Neural cell (in vitro differentiated cells): ENCODE measurements around the gene TMEM80. TPM values are rescaled to one million over a fixed set of nuclear protein-coding genes. Genes with fewer than 3 reads are reported as not detected.

ENCODE experiments used
- H2AFZ ChIP-seq: fragments of 200-600, 300-800 bp; sonication (generic), shearing (Covaris generic); 2 replicates; pipeline ENCODE4 v1.6.0; 2014; ENCODE audit warnings: low read depth, mild to moderate bottlenecking, antibody characterized with exemption, low read length, moderate library complexity
- H3F3A ChIP-seq: fragments of 200-600 bp; shearing (Covaris generic); 2 replicates; pipeline ENCODE4 v1.6.1; 2016; ENCODE audit warnings: mild to moderate bottlenecking, moderate library complexity, mixed read lengths, antibody characterized with exemption, low read length; ENCODE audit not compliant: insufficient read depth, poor library complexity, severe bottlenecking
- H3K27ac ChIP-seq: fragments of 200-600, 300-800 bp; sonication (generic), shearing (Covaris generic); 2 replicates; pipeline ENCODE4 v1.5.1; 2014; ENCODE audit warnings: mild to moderate bottlenecking, low read length, moderate library complexity
- H3K27me3 ChIP-seq: fragments of 300-800, 200-600 bp; sonication (generic), shearing (Covaris generic); 2 replicates; pipeline ENCODE4 v1.6.0; 2014; ENCODE audit warnings: mild to moderate bottlenecking, low read depth, low read length, moderate library complexity; ENCODE audit not compliant: insufficient read depth
- H3K36me3 ChIP-seq: fragments of 300-800, 200-600 bp; sonication (generic), shearing (Covaris generic); 2 replicates; pipeline ENCODE4 v1.5.1; 2014; ENCODE audit warnings: mild to moderate bottlenecking, antibody characterized with exemption, low read length, moderate library complexity; ENCODE audit not compliant: insufficient read depth
- H3K4me2 ChIP-seq: fragments of 300-800, 200-600 bp; sonication (generic), shearing (Covaris generic); 2 replicates; pipeline ENCODE4 v1.6.0; 2014; ENCODE audit warnings: mild to moderate bottlenecking, low read length
- H3K4me3 ChIP-seq: fragments of 300-800, 200-600 bp; sonication (generic), shearing (Covaris generic); 2 replicates; pipeline ENCODE4 v1.5.1; 2014; ENCODE audit warnings: mild to moderate bottlenecking, low read length, moderate library complexity
- H3K79me2 ChIP-seq: fragments of 200-600 bp; shearing (Covaris generic); replicated peaks from 2 replicates; pipeline ENCODE4 v1.6.0; 2014; ENCODE audit warnings: mild to moderate bottlenecking, low read length, moderate library complexity; ENCODE audit not compliant: insufficient read depth
- H3K9ac ChIP-seq: fragments of 300-800, 200-600 bp; sonication (generic), shearing (Covaris generic); 2 replicates; pipeline ENCODE4 v1.6.1; 2016; ENCODE audit warnings: mild to moderate bottlenecking, low read length, mixed read lengths
- H3K9me2 ChIP-seq: fragments of 200-600 bp; shearing (Covaris generic); 2 replicates; pipeline ENCODE4 v1.6.1; 2016; ENCODE audit warnings: mild to moderate bottlenecking, low read length, mixed read lengths; ENCODE audit not compliant: insufficient read depth
- H3K9me3 ChIP-seq: fragments of 200-600, 300-800 bp; sonication (generic), shearing (Covaris generic); 2 replicates; pipeline ENCODE4 v1.6.1; 2016; ENCODE audit warnings: mild to moderate bottlenecking, mixed run types, low read length, moderate library complexity, mixed read lengths
- H4K20me1 ChIP-seq: fragments of 200-600 bp; shearing (Covaris generic); 2 replicates; pipeline ENCODE4 v1.6.1; 2016; ENCODE audit warnings: mild to moderate bottlenecking, mixed run types; ENCODE audit not compliant: insufficient read depth
- EP300 ChIP-seq: fragments of 450-650 bp; conservative IDR thresholded peaks from 2 replicates; pipeline ENCODE4 v1.6.1; 2014; ENCODE audit warnings: antibody characterized with exemption, mild to moderate bottlenecking, moderate library complexity; ENCODE audit not compliant: poor library complexity, severe bottlenecking
- EZH2 ChIP-seq: fragments of 200-600, 300-800 bp; shearing (Covaris generic), sonication (generic); IDR thresholded peaks from 2 replicates; pipeline ENCODE4 v1.6.1; 2014; ENCODE audit warnings: antibody characterized with exemption, low read length, borderline replicate concordance, mild to moderate bottlenecking; ENCODE audit not compliant: insufficient read depth, poor library complexity, severe bottlenecking
- MXI1 ChIP-seq: fragments of 450-650 bp; conservative IDR thresholded peaks from 2 replicates; pipeline ENCODE4 v1.6.1; 2014; ENCODE audit warnings: antibody characterized with exemption, mild to moderate bottlenecking; ENCODE audit not compliant: poor library complexity, severe bottlenecking
- POLR2AphosphoS5 ChIP-seq: IDR thresholded peaks from 2 replicates; pipeline ENCODE4 v1.6.1; 2012
- RAD21 ChIP-seq: fragments of 450-650 bp; conservative IDR thresholded peaks from 2 replicates; pipeline ENCODE4 v1.6.1; 2014; ENCODE audit warnings: antibody characterized with exemption, mild to moderate bottlenecking, moderate library complexity
- SMC3 ChIP-seq: fragments of 450-650 bp; conservative IDR thresholded peaks from 2 replicates; pipeline ENCODE4 v1.6.1; 2014; ENCODE audit warnings: antibody characterized with exemption, mild to moderate bottlenecking, moderate library complexity; ENCODE audit not compliant: poor library complexity
- TAF1 ChIP-seq: IDR thresholded peaks from 2 replicates; pipeline ENCODE4 v1.6.1; 2012; ENCODE audit warnings: low read depth
- polyA plus RNA-seq: library from polyadenylated mRNA; depleted of rRNA; stranded (reverse); fragments of >200 nt; gene quantifications from 2 replicates; pipeline ENCODE4 v1.2.3, GENCODE V29; 2014
- TF ChIP-seq, protein P1 (sequence below): IDR thresholded peaks from 2 replicates; pipeline ENCODE4 v1.6.1; 2012; ENCODE audit warnings: borderline replicate concordance
- TF ChIP-seq, protein P2 (sequence below): fragments of 450-650 bp; IDR thresholded peaks from 2 replicates; pipeline ENCODE4 v1.5.1; 2014; ENCODE audit warnings: antibody characterized with exemption, mild to moderate bottlenecking, moderate library complexity; ENCODE audit not compliant: poor library complexity, severe bottlenecking

TMEM80 gene
- polyA plus RNA-seq, 1 donor from 2014 or later: 23.1 TPM

DNA sequence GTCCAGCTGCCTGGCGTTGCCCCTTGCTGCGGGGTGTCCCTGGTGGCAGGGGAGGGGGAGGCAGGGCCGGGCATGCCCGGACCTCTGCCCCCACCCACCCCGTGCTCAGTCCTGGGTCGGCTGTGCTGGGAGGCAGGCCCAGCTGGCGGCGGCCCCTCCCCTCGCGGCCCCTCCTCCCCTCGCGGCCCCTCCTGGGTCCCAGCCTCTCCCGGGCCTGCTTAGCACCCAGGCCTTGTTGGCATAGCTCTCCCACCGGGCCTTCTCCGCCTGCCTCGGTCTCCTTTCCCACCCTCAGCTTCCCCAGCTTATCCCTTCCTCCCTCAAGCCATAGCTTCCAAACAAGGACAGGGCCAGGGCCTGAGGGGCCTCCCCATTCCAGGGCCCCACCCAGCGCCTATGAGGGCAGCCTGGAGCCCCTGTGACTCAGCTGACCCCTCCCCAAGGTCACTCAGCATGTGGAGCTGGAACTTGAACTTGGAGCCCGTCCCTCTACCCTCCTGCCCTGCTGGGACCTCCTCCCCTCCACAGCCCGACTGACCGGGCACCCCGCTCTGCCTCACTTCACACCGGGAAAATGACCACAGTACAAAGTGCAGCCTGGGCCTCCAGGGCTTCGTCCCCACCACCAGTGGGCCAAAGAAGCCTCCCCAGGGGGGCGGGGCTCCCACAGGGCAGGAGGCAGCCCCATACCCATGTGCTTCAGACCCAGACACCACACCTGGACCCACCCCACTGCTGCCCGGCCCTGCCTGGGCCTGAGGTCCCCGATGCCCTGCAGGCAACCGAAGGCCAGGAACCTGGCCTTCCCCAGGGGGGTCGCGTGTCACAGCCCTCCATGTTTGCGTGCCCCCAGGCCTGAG lies 11.6 kb downstream of the TMEM80 start:
- Histone ChIP-seq H3K4me3 (no peak overlapping the region), H2AFZ (no peak overlapping the region), H3K9me2 (no peaks in the 10 kb centered on the region), H3F3A (no peaks in the 10 kb centered on the region), H3K9ac (no peak overlapping the region), H3K4me2 (no peak overlapping the region), H3K36me3 (no peaks in the 10 kb centered on the region), H4K20me1 (no peaks in the 10 kb centered on the region), H3K79me2 (no peaks in the 10 kb centered on the region), H3K27ac (no peak overlapping the region), H3K9me3 (no peaks in the 10 kb centered on the region), H3K27me3 (peaks cover 13% of the 10 kb centered on the region)
- TF ChIP-seq TAF1: no peak
- no peak for TF ChIP-seq RAD21
- TF ChIP-seq, protein P1, sequence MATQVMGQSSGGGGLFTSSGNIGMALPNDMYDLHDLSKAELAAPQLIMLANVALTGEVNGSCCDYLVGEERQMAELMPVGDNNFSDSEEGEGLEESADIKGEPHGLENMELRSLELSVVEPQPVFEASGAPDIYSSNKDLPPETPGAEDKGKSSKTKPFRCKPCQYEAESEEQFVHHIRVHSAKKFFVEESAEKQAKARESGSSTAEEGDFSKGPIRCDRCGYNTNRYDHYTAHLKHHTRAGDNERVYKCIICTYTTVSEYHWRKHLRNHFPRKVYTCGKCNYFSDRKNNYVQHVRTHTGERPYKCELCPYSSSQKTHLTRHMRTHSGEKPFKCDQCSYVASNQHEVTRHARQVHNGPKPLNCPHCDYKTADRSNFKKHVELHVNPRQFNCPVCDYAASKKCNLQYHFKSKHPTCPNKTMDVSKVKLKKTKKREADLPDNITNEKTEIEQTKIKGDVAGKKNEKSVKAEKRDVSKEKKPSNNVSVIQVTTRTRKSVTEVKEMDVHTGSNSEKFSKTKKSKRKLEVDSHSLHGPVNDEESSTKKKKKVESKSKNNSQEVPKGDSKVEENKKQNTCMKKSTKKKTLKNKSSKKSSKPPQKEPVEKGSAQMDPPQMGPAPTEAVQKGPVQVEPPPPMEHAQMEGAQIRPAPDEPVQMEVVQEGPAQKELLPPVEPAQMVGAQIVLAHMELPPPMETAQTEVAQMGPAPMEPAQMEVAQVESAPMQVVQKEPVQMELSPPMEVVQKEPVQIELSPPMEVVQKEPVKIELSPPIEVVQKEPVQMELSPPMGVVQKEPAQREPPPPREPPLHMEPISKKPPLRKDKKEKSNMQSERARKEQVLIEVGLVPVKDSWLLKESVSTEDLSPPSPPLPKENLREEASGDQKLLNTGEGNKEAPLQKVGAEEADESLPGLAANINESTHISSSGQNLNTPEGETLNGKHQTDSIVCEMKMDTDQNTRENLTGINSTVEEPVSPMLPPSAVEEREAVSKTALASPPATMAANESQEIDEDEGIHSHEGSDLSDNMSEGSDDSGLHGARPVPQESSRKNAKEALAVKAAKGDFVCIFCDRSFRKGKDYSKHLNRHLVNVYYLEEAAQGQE: no peak
- no peak for TF ChIP-seq POLR2AphosphoS5
- TF ChIP-seq, protein P2, sequence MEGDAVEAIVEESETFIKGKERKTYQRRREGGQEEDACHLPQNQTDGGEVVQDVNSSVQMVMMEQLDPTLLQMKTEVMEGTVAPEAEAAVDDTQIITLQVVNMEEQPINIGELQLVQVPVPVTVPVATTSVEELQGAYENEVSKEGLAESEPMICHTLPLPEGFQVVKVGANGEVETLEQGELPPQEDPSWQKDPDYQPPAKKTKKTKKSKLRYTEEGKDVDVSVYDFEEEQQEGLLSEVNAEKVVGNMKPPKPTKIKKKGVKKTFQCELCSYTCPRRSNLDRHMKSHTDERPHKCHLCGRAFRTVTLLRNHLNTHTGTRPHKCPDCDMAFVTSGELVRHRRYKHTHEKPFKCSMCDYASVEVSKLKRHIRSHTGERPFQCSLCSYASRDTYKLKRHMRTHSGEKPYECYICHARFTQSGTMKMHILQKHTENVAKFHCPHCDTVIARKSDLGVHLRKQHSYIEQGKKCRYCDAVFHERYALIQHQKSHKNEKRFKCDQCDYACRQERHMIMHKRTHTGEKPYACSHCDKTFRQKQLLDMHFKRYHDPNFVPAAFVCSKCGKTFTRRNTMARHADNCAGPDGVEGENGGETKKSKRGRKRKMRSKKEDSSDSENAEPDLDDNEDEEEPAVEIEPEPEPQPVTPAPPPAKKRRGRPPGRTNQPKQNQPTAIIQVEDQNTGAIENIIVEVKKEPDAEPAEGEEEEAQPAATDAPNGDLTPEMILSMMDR: no peak
- TF ChIP-seq EP300: no peak
- TF ChIP-seq MXI1: no peak
- no peak for TF ChIP-seq SMC3
- TF ChIP-seq EZH2: no peak

DNA sequence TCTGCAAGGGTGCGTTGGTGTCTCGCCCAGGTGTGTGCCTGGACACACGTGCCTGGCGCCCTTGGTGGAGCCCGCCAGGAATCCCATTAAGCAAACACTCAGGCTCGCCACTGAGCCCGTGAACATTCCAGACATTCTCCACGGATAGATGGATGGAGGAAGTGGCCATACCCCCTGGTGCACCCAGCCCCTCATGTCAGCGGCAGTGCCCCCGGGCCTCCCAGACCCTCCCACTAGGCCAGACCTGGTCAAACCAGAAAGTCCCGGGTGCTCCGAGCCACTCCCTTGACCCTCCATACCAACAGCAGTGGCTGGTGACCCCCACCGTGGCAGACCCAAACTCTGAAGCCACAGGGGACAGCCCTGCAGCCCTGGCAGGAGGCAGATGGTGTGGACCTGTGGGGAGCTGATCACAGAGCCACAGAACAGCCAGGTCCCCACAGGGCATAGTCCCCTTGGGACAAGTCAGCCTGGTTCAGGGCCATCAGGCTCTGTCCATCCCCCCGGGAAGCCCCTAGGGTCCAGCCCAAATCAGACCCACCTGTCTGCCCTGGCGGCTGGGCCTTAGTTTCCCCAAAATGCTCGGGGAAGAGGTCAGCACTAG lies 12.3 kb downstream of the TMEM80 start:
- no peaks in the 10 kb centered on the region for H4K20me1 ChIP-seq

More for the DNA sequence above, 12.3 kb downstream of the TMEM80 start:
- TF ChIP-seq, protein P1: no peak
- TF ChIP-seq EZH2 (no peak), POLR2AphosphoS5 (no peak), TAF1 (no peak), EP300 (no peak), SMC3 (no peak), RAD21 (no peak), MXI1 (no peak)
- TF ChIP-seq, protein P2: no peak
- Histone ChIP-seq H2AFZ (no peak overlapping the region), H3K4me2 (no peak overlapping the region), H3K9me3 (no peaks in the 10 kb centered on the region), H3K27me3 (peaks cover 13% of the 10 kb centered on the region), H3K79me2 (no peaks in the 10 kb centered on the region), H3F3A (no peaks in the 10 kb centered on the region), H3K27ac (no peak overlapping the region), H3K9ac (no peak overlapping the region), H3K36me3 (no peaks in the 10 kb centered on the region), H3K9me2 (no peaks in the 10 kb centered on the region), H3K4me3 (no peak overlapping the region)
